Measurements from ENCODE around the gene HPS5.

DNA sequence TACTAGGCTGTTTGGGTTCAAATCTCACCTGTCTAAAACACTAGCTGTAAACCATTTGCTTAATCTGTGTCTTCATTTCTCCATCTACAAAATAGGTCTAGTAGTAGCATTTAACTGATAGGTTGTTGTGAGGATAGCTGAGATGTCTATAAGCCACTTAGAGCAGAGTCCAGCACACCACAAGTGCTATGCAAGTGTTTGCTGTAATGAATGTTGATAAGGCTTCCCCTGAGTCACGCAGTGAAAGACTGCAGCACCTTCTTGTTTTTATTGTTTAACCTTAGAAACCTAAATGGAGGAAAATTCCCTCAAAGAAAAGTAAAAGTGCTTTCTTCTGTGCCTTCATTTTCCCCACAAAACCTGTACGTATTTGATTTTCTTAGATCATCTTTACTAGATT lies 49.3 kb upstream of the HPS5 start:
- TF ChIP-seq, protein P1, sequence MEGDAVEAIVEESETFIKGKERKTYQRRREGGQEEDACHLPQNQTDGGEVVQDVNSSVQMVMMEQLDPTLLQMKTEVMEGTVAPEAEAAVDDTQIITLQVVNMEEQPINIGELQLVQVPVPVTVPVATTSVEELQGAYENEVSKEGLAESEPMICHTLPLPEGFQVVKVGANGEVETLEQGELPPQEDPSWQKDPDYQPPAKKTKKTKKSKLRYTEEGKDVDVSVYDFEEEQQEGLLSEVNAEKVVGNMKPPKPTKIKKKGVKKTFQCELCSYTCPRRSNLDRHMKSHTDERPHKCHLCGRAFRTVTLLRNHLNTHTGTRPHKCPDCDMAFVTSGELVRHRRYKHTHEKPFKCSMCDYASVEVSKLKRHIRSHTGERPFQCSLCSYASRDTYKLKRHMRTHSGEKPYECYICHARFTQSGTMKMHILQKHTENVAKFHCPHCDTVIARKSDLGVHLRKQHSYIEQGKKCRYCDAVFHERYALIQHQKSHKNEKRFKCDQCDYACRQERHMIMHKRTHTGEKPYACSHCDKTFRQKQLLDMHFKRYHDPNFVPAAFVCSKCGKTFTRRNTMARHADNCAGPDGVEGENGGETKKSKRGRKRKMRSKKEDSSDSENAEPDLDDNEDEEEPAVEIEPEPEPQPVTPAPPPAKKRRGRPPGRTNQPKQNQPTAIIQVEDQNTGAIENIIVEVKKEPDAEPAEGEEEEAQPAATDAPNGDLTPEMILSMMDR (IDR thresholded peaks at IDR 0.05) = no peak
- no peak for TF ChIP-seq POLR2A (IDR thresholded peaks at IDR 0.05)
